Stimulated activated CD4-positive, alpha-beta T cell treated with anti-CD3 and anti-CD28 coated beads, Interleukin-2, amount 100 ng/mL, for 48 hours (primary cell): ENCODE measurements around the gene BCL2.

ENCODE experiments used
- DNase-seq, 2 donors: peaks; one replicate each; pipeline ENCODE4 v3.0.0-alpha.2; 2020

The BCL2 gene

GRCh38 chr18:63284827-63285733 lies 34.5 kb downstream of the BCL2 start:
- no peak for DNase-seq

GRCh38 chr18:63284173-63284799 lies 35.3 kb downstream of the BCL2 start:
- no peak for DNase-seq

GRCh38 chr18:63283305-63284094 lies 36.1 kb downstream of the BCL2 start:
- no peak for DNase-seq

DNA sequence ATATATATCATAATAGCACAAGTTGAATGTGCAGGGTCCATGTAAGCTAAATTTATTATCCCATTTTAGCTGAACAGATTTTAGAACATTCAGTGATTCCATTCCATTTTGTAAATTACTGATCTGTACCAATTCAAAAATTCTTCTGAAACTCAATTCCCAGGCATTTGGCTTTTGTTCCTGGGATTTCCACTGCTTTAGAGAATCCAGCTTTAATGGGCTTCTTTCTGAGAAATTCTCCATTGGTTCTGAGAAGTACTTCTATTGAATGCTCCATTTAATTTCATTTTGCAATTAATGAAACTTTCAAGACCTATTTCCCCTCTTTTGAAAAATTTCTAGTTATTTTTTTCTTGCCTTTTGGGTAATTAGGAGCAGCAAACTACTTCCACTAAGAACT lies 36.8 kb downstream of the BCL2 start:
- DNase-seq, result no peak

DNA sequence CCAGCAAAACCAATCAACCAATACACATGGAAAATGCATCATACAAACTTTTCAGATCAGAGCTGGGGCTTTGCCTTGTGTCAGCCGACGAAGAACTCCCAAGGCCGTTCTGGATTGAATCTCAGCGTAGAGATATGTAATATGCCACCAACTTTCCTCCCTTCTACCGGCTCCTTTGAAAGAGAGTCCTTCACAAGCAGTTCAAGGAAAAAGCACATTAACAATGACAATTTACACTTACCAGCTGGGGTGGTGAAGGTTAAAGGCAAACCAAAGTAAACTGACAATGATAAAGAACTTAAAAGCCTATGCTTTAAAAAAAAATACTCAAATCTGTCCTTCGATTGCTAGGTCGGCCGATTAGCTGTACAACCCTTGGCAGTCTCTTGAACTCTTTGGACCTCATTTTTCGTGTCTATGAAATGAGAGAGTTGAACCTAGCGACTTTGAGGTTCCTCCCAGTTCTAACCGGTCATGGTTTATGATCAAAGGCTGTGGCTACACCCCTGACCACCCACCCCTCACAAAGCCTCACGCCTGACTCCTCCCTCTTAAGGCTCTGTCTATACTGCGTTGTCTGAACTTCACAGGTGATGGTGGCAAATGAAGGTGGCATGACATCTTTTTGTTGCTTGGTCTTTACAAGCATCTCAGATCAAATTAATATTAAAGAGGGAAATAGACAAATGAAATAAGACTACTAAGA lies 46.2 kb downstream of the BCL2 start:
- no peak for DNase-seq

DNA sequence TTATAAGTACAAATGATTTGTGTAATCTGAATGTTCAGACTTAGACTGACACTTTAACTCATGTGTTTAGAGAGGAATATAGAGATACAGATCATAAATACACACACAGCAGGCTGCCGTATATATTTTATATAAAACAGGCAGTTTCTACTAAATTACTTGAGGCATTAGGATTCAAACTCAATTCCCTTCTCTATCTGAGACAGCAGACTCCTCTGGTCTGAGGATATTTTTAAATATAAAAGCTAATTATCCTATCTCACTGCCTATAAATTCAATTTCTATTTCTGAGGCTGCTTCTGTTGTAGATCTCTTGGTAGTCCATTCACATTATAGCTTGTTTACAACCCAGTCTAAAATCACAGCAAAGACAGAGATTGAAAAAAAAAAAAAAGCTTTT lies 46.9 kb downstream of the BCL2 start:
- DNase-seq, result no peak

- DNase-seq, result no peak
Measured at GRCh38 chr18:63271881-63272299, 47.7 kb downstream of the BCL2 start.

DNA sequence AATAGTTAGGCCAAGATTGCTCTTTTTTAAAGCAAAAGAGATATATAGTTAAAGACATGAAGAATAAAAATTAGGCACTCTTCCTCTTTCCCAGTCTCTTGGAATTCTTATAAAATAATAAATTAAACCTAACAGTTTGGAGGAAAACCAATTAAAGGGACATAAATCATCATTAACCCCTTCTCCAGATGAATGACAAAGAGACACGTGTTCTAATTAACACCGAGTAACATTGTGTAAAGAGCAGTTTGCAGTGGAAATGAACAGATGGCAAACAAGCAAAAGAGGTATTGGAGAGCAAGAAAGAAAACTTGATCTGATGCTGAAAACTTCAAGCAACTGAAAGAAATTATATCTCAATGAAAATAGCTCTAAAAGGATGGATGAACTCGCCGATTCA lies 48.4 kb downstream of the BCL2 start:
- no peak for DNase-seq

DNA sequence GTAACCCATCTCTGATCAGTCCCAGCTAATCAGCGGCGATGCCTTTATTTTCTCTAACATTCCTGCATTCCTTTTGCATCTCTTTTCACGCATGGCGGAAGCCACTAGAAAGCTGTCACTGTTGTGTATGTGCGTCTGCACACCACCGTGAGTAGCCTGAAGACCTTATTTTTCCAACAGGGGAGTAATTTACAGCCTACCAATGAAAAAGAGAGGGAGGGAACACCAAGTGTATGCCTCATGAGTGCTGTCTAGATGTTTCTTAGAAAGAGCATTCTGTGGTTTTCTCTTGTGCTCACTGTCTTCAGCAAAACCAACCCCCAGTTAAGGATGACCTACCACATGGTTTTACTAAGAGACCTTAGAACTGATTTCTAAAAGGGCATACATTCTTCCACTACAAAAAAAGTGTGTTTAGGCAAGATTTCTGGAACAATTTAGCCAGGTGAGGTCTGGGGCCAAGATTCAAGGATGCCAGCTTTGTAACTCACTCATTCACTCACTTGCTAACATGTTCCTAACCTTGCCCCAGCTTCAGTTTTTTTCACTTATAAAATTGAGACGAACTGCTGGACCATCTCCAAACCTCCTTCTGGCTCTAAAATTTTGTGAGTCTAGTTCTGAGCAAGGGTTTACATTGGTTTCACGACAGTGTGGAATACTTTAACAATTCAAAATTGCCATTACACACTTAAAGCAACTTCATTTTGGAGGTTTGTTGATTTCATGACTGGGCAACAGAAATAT lies 51.4 kb downstream of the BCL2 start:
- no peak for DNase-seq

- no peak for DNase-seq
Measured at GRCh38 chr18:63266888-63267790, 52.4 kb downstream of the BCL2 start.

DNA sequence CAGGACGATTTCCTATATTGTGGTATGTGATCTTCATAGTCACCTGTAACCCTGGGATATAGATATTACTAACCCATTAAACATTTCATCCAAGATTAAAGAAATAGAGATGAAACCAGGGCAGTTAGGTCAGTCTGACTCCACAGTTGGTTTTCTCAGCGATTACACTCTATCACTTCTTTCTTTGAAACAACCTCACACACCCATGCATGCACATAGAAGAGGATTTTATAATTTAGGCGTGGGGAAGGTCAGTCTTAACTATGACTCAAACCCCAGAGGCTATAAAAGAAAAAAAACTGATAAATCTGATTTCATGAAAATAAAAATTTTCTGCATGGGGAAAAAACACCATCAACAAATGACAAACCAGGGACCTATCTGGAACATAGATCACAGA lies 54.2 kb downstream of the BCL2 start:
- no peak for DNase-seq

DNA sequence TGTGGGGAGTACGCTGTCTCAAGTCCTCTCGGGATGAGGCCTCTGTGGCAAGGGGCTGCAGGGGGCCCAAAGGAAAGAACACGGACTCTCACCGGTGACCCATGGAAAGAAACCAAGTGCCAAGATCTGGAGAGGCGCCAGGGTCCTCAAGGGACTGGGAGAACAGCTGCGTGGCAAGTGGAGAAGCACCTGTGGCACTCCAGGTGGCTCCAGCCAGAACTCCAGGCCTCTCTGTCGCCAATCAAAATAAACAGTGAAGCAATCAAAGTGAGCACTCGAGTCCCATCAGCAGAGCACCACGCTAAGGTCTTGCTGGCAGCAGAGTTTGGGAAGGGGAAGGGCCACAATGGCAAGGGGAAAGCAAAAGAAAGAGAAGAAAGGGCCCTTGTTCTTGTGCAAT lies 54.7 kb downstream of the BCL2 start:
- no peak for DNase-seq

DNA sequence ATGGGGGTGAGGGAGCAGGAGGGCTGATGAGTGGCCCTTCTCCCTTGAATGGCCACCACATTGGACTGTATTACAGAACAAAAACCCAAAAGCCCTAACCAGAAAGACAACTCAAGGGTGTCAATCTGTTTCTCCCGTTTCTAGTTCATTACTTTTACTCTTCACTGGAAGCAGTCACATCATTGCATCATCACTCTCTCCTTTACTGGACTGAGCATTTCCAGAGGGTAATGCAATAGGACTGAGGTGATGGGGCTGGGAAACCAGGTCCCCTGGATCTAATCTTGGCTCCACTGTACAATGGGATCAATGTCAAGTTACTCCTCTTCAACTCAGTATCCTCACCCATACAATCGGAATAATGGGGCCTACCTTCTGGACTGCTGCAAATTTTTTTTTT lies 56.1 kb downstream of the BCL2 start:
- no peak for DNase-seq

GRCh38 chr18:63262369-63263335 lies 56.9 kb downstream of the BCL2 start:
- no peak for DNase-seq

DNA sequence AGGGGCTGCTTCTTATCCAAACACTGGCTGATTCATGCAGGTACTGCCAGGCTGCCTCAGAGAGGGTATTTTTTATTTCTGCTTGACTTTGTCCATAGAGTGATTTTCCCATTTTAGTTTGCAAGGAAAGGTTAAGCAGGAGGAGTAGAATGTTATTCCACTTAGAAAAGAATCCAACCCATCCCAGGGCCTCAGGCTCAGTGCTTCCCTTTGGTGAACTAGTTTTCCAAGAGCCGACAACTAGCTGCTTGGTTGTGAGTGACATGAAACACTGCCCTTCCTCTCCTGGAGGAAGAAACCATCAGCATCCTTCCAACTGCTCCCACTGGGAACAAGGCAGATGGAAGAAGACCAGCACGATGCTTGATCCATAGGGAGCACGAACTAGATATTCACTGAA lies 58.5 kb downstream of the BCL2 start:
- no peak for DNase-seq

- no peak for DNase-seq
Measured at GRCh38 chr18:63260380-63260754, 59.2 kb downstream of the BCL2 start.

- DNase-seq, result no peak
Measured at GRCh38 chr18:63259567-63260379, 59.8 kb downstream of the BCL2 start.

GRCh38 chr18:63258749-63259566 lies 60.6 kb downstream of the BCL2 start:
- no peak for DNase-seq
